HCT116 (cell line): ENCODE results near the gene CAPZB.

Experiments
- CEBPB ChIP-seq: IDR thresholded peaks from 2 replicates; pipeline ENCODE4 v1.6.1; 2012; ENCODE audit warnings: low read depth
- EZH2 ChIP-seq: fragments of 200-600 bp; sonication (generic); IDR thresholded peaks from 2 replicates; pipeline ENCODE4 v1.6.1; 2017; ENCODE audit warnings: antibody characterized with exemption, mixed run types
- EZH2phosphoT487 ChIP-seq: fragments of 200-600 bp; IDR thresholded peaks from 2 replicates; pipeline ENCODE4 v1.6.1; 2018; ENCODE audit warnings: antibody characterized with exemption, borderline replicate concordance
- POLR2A ChIP-seq: IDR thresholded peaks from 2 replicates; pipeline ENCODE4 v1.7.0; 2011; ENCODE audit warnings: borderline replicate concordance; ENCODE audit not compliant: insufficient read depth, insufficient read length; ENCODE audit errors: extremely low read depth
- POLR2AphosphoS5 ChIP-seq: IDR thresholded peaks from 2 replicates; pipeline ENCODE4 v1.6.1; 2011; ENCODE audit warnings: mild to moderate bottlenecking, low read depth, low read length, moderate library complexity
- SRF ChIP-seq: IDR thresholded peaks from 2 replicates; pipeline ENCODE4 v1.6.1; 2012; ENCODE audit warnings: low read depth
- TCF7L2 ChIP-seq: IDR thresholded peaks from 2 replicates; pipeline ENCODE4 v1.7.0; 2011; ENCODE audit warnings: borderline replicate concordance, inconsistent platforms; ENCODE audit not compliant: insufficient read depth, insufficient read length; ENCODE audit errors: extremely low read depth
- YY1 ChIP-seq: IDR thresholded peaks from 2 replicates; pipeline ENCODE4 v1.6.1; 2011; ENCODE audit warnings: low read length, low read depth, moderate library complexity, mild to moderate bottlenecking; ENCODE audit not compliant: insufficient replicate concordance; ENCODE audit errors: extremely low read depth
- TF ChIP-seq, protein P1 (sequence below): IDR thresholded peaks from 2 replicates; pipeline ENCODE4 v1.6.1; 2012; ENCODE audit warnings: low read depth
- TF ChIP-seq, protein P2 (sequence below): IDR thresholded peaks from 2 replicates; pipeline ENCODE4 v1.6.1; 2011; ENCODE audit warnings: mild to moderate bottlenecking, low read length, moderate library complexity; ENCODE audit not compliant: insufficient replicate concordance; ENCODE audit errors: extremely low read depth
- TF ChIP-seq, protein P3 (sequence below), 3 experiments: fragments of 200-600 bp in 1 of 3; sonication (generic) in 1 of 3; IDR thresholded peaks in 2 of 3; conservative IDR thresholded peaks in 1 of 3; 2 replicates each; pipeline ENCODE4 v1.5.1; 2012 to 2017; ENCODE audit warnings: low read depth in 2 of 3, low read length in 2 of 3, antibody characterized with exemption in 1 of 3, borderline replicate concordance in 1 of 3, control low read depth in 1 of 3, mild to moderate bottlenecking in 1 of 3, mixed read lengths in 1 of 3, mixed run types in 1 of 3, moderate library complexity in 1 of 3; ENCODE audit not compliant: insufficient read depth in 1 of 3

DNA sequence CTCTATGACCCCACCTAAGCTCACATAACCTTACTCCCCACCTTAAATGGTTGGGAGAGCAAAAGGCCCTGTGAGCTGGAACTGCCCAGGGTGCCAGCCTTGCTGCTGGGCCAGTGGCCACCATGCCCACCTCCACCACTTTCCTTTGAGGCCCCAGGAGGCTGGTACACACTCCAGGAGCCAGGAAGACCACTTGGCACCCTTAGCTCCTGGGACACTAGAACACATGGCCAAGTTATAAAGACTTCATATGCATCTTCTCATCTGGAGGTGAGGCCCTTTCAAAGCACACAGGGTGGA lies 21.9 kb downstream of the CAPZB start:
- TF ChIP-seq YY1, result no peak
- TF ChIP-seq POLR2AphosphoS5, result no peak
- TF ChIP-seq POLR2A, result no peak
- TF ChIP-seq EZH2, result no peak
- TF ChIP-seq, protein P1, sequence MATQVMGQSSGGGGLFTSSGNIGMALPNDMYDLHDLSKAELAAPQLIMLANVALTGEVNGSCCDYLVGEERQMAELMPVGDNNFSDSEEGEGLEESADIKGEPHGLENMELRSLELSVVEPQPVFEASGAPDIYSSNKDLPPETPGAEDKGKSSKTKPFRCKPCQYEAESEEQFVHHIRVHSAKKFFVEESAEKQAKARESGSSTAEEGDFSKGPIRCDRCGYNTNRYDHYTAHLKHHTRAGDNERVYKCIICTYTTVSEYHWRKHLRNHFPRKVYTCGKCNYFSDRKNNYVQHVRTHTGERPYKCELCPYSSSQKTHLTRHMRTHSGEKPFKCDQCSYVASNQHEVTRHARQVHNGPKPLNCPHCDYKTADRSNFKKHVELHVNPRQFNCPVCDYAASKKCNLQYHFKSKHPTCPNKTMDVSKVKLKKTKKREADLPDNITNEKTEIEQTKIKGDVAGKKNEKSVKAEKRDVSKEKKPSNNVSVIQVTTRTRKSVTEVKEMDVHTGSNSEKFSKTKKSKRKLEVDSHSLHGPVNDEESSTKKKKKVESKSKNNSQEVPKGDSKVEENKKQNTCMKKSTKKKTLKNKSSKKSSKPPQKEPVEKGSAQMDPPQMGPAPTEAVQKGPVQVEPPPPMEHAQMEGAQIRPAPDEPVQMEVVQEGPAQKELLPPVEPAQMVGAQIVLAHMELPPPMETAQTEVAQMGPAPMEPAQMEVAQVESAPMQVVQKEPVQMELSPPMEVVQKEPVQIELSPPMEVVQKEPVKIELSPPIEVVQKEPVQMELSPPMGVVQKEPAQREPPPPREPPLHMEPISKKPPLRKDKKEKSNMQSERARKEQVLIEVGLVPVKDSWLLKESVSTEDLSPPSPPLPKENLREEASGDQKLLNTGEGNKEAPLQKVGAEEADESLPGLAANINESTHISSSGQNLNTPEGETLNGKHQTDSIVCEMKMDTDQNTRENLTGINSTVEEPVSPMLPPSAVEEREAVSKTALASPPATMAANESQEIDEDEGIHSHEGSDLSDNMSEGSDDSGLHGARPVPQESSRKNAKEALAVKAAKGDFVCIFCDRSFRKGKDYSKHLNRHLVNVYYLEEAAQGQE, result no peak
- TF ChIP-seq CEBPB, result no peak
- TF ChIP-seq, protein P2, sequence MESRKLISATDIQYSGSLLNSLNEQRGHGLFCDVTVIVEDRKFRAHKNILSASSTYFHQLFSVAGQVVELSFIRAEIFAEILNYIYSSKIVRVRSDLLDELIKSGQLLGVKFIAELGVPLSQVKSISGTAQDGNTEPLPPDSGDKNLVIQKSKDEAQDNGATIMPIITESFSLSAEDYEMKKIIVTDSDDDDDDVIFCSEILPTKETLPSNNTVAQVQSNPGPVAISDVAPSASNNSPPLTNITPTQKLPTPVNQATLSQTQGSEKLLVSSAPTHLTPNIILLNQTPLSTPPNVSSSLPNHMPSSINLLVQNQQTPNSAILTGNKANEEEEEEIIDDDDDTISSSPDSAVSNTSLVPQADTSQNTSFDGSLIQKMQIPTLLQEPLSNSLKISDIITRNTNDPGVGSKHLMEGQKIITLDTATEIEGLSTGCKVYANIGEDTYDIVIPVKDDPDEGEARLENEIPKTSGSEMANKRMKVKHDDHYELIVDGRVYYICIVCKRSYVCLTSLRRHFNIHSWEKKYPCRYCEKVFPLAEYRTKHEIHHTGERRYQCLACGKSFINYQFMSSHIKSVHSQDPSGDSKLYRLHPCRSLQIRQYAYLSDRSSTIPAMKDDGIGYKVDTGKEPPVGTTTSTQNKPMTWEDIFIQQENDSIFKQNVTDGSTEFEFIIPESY, result no peak
- TF ChIP-seq, protein P3, sequence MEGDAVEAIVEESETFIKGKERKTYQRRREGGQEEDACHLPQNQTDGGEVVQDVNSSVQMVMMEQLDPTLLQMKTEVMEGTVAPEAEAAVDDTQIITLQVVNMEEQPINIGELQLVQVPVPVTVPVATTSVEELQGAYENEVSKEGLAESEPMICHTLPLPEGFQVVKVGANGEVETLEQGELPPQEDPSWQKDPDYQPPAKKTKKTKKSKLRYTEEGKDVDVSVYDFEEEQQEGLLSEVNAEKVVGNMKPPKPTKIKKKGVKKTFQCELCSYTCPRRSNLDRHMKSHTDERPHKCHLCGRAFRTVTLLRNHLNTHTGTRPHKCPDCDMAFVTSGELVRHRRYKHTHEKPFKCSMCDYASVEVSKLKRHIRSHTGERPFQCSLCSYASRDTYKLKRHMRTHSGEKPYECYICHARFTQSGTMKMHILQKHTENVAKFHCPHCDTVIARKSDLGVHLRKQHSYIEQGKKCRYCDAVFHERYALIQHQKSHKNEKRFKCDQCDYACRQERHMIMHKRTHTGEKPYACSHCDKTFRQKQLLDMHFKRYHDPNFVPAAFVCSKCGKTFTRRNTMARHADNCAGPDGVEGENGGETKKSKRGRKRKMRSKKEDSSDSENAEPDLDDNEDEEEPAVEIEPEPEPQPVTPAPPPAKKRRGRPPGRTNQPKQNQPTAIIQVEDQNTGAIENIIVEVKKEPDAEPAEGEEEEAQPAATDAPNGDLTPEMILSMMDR (IDR thresholded peaks at IDR 0.05 in 2 of 3, conservative IDR thresholded peaks at IDR 0.05 in 1 of 3; ENCODE audit: borderline replicate concordance in 1 of 3, insufficient read depth in 1 of 3, low read depth in 2 of 3, low read length in 2 of 3), result no peak
- TF ChIP-seq EZH2phosphoT487, result no peak
- TF ChIP-seq TCF7L2, result no peak
- no peak for TF ChIP-seq SRF
